Subcutaneous preadipocyte (primary cell): ENCODE results near the gene GYPB. TPM values are rescaled to one million over a fixed set of nuclear protein-coding genes. Genes with fewer than 3 reads are reported as not detected.

ENCODE experiments used
- total RNA-seq: library from RNA; depleted of rRNA; stranded (reverse); fragments of >200 nt; gene quantifications from 2 replicates; pipeline ENCODE4 v1.2.3, GENCODE V29; 2012

GYPB gene
- not detected in 2 replicates for total RNA-seq

GRCh38 chr4:144019277-144019676 lies at the start of gene GYPB:
GYPB (minus strand) TSS chr4:144019380; CDS start chr4:144019287, 93 bp downstream.

Other genes starting within 250 kb of the GYPB start
- 0.73 and 3.3 TPM in 2 replicates for gene GYPE, start 113.8 kb downstream of the GYPB start, total RNA-seq
- gene GYPA, start 121.3 kb upstream of the GYPB start, total RNA-seq: not detected in 2 replicates